ENCODE results near the gene FOXE1.

FOXE1 gene

DNA sequence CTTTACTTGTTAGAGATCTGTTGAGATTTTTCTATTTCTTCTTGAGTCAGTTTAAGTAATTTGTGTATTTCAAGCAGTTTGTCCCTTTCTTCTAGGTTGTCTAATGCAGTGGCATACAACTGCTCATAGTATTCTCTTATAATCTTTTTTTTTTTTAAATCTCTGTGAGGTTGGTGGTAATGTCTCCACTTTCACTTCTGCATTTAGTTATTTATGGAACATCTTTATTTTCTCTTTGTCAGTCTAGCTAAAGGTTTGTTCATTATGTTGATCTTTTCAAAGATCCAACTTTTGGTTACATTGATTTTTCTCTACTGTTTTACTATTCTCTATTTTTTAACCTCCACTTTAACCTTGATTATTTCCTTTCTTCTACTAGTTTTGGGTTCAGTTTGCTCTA, 13.8 kb downstream of the FOXE1 start:
- TF ChIP-seq, protein P1, sequence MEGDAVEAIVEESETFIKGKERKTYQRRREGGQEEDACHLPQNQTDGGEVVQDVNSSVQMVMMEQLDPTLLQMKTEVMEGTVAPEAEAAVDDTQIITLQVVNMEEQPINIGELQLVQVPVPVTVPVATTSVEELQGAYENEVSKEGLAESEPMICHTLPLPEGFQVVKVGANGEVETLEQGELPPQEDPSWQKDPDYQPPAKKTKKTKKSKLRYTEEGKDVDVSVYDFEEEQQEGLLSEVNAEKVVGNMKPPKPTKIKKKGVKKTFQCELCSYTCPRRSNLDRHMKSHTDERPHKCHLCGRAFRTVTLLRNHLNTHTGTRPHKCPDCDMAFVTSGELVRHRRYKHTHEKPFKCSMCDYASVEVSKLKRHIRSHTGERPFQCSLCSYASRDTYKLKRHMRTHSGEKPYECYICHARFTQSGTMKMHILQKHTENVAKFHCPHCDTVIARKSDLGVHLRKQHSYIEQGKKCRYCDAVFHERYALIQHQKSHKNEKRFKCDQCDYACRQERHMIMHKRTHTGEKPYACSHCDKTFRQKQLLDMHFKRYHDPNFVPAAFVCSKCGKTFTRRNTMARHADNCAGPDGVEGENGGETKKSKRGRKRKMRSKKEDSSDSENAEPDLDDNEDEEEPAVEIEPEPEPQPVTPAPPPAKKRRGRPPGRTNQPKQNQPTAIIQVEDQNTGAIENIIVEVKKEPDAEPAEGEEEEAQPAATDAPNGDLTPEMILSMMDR (IDR thresholded peaks at IDR 0.05) = no peak
- no peak for TF ChIP-seq ZFX (IDR thresholded peaks at IDR 0.05; ENCODE audit: borderline replicate concordance)
- H3K27ac ChIP-seq = no peak overlapping the region

DNA sequence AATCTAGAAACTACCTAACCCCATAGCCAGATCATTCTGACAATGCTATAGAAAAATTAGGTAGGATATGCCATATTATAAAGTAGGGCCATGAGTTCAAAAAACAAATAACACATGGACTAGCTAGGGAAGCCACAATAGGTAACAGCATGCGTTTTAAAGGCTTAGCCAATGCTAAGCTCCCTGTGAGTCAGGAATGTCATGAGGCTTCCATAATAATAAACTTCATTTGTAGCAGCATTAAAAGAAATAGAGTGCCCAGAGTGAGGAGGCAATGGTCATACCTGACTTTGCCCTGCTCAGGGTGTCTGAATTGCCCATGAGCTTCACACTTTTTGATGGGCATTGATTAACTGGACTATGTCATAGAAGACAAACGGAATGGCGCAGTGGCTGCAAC, 15.8 kb downstream of the FOXE1 start:
- no peak for TF ChIP-seq ZFX (IDR thresholded peaks at IDR 0.05; ENCODE audit: borderline replicate concordance)
- TF ChIP-seq, protein P1 (IDR thresholded peaks at IDR 0.05) = no peak
- H3K27ac ChIP-seq = no peak overlapping the region

DNA sequence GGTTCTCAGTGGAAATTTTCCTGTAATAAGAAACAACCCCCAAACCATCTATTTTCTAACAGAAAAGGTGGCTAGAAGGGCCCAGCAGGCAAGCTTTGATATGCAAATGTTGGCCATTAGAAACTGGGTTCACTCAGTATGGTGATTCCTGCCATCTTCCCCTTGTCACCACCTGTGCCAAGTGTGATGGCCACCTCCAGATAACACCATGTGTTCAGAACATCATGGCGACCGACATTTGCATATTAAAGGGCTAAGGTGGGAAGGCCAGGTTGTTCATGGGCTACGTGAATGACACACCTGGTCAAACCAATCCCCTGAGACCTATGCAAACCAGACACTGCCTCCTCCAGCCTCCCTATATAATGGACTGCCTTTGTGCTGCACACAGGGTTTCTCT, 20.4 kb downstream of the FOXE1 start:
- TF ChIP-seq, protein P1 (IDR thresholded peaks at IDR 0.05) = no peak
- no peak for TF ChIP-seq ZFX (IDR thresholded peaks at IDR 0.05; ENCODE audit: borderline replicate concordance)
- H3K27ac ChIP-seq = no peak overlapping the region

DNA sequence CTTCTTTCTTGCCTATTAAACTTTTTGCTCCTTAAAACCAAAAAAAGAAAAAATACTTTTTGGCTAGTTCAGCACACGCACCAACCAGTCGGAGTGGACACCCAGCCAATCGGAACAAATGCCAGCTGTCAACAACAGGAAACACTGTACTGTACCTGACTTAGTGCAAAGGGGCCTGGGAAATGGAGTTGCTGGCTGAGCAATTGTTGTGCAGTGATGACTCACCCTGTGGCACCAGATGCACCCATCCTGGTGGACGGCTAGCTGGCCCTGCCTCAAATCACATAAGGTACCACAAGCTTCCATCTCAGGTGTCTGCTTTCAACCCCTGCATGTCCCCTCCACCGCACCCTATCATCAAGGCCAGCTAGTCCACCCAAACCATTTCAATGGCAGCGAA, 20.9 kb downstream of the FOXE1 start:
- no peak overlapping the region for H3K27ac ChIP-seq
- TF ChIP-seq, protein P1 (IDR thresholded peaks at IDR 0.05) = no peak
- no peak for TF ChIP-seq ZFX (IDR thresholded peaks at IDR 0.05; ENCODE audit: borderline replicate concordance)

DNA sequence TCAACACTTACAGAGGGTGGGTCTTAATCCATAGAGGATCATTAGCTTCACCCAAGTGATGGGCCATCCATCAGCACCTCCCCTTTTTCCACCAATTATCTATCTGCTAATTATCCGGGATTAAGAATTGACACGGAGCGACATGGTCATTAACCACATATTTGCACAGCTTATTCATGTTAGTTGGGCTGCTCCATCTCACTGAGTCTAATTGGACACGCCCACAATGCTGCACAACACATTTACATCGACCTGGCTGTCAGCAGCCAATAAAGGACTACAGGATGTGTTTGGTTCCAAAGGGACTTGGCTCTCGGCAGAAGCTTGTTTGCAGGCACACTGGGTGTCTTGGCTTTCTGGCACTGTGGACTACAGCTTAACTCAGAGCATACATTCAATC, 21.6 kb downstream of the FOXE1 start:
- TF ChIP-seq ZFX (IDR thresholded peaks at IDR 0.05; ENCODE audit: borderline replicate concordance) = no peak
- TF ChIP-seq, protein P1 (IDR thresholded peaks at IDR 0.05) = no peak
- no peak overlapping the region for H3K27ac ChIP-seq

GRCh38 chr9:97875111-97875510, 22.1 kb downstream of the FOXE1 start:
- TF ChIP-seq ZFX (IDR thresholded peaks at IDR 0.05; ENCODE audit: borderline replicate concordance) = no peak
- TF ChIP-seq, protein P1 (IDR thresholded peaks at IDR 0.05) = no peak
- no peak overlapping the region for H3K27ac ChIP-seq

- H3K27ac ChIP-seq = no peak overlapping the region
These were observed 23.0 kb downstream of the FOXE1 start for GRCh38 chr9:97876061-97876460.

More at GRCh38 chr9:97876061-97876460, 23.0 kb downstream of the FOXE1 start:
- TF ChIP-seq, protein P1 (IDR thresholded peaks at IDR 0.05) = no peak
- TF ChIP-seq ZFX (IDR thresholded peaks at IDR 0.05; ENCODE audit: borderline replicate concordance) = no peak
